WTC11 (cell line): ENCODE data around the gene SPO11. TPM values are rescaled to one million over a fixed set of nuclear protein-coding genes. Genes with fewer than 3 reads are reported as not detected.
A peak's percentile ranks its signal among the peaks of the same experiment; 100 is the strongest.
"Not testable (repeated sequence)": the region's sequence is repeated elsewhere in the genome, so short reads cannot be mapped to it uniquely, and the experiment has no call there.

Experiments
- ATAC-seq: fragments of 200-7000 bp; cut with Tn5 transposase; 2 replicates; pipeline ENCODE4 v1.10.0; 2021; ENCODE audit warnings: mild to moderate bottlenecking, moderate library complexity
- CTCF ChIA-PET: fragments of 300-600 bp; sonication (Branson Sonifier 250); formaldehyde crosslinking; loops from one replicate; lab custom pipeline; 2021; ENCODE audit warnings: antibody characterized with exemption; lab: Charles Lee
- POLR2A ChIA-PET: fragments of 350-600 bp; sonication (Branson Sonifier 250); formaldehyde crosslinking; loops from one replicate; lab custom pipeline; 2021; ENCODE audit warnings: antibody characterized with exemption; lab: Charles Lee
- DNase-seq: peaks from one replicate; pipeline ENCODE4 v3.0.0; 2021; ENCODE audit warnings: low spot score
- H3K27ac Mint-ChIP-seq: 2 replicates; pipeline ENCODE4 v1.8.0; 2021; ENCODE audit warnings: mixed read lengths
- H3K27me3 Mint-ChIP-seq: 2 replicates; pipeline ENCODE4 v1.8.0; 2021; ENCODE audit warnings: low read depth, mild to moderate bottlenecking, moderate library complexity, mixed read lengths
- H3K36me3 Mint-ChIP-seq: 2 replicates; pipeline ENCODE4 v1.8.0; 2021; ENCODE audit warnings: mixed read lengths
- H3K4me1 Mint-ChIP-seq: 2 replicates; pipeline ENCODE4 v1.8.0; 2022; ENCODE audit warnings: mixed read lengths
- H3K4me3 Mint-ChIP-seq: 2 replicates; pipeline ENCODE4 v1.8.0; 2021; ENCODE audit warnings: mild to moderate bottlenecking, moderate library complexity, mixed read lengths
- H3K9me3 Mint-ChIP-seq: 2 replicates; pipeline ENCODE4 v1.8.0; 2021; ENCODE audit warnings: mixed read lengths
- CREB1 ChIP-seq: sonication (generic); formaldehyde crosslinking; IDR thresholded peaks from 2 replicates; pipeline ENCODE4 v1.8.0; 2023; ENCODE audit warnings: mild to moderate bottlenecking, missing genetic modification reagents
- CREM ChIP-seq: sonication (generic); formaldehyde crosslinking; IDR thresholded peaks from 2 replicates; pipeline ENCODE4 v1.8.1; 2022; ENCODE audit warnings: mild to moderate bottlenecking, missing genetic modification reagents, moderate library complexity
- ETV6 ChIP-seq: sonication (generic); formaldehyde crosslinking; IDR thresholded peaks from 2 replicates; pipeline ENCODE4 v1.8.1; 2022; ENCODE audit warnings: mild to moderate bottlenecking, missing genetic modification reagents
- FOXJ3 ChIP-seq: sonication (generic); formaldehyde crosslinking; IDR thresholded peaks from 2 replicates; pipeline ENCODE4 v1.9.0; 2021; ENCODE audit warnings: missing genetic modification reagents, mild to moderate bottlenecking, borderline replicate concordance
- FOXK1 ChIP-seq: sonication (generic); formaldehyde crosslinking; IDR thresholded peaks from 2 replicates; pipeline ENCODE4 v1.8.0; 2022; ENCODE audit warnings: mild to moderate bottlenecking, moderate library complexity, missing genetic modification reagents
- FOXP4 ChIP-seq: sonication (generic); formaldehyde crosslinking; IDR thresholded peaks from 2 replicates; pipeline ENCODE4 v1.8.0; 2022; ENCODE audit warnings: mild to moderate bottlenecking, missing genetic modification reagents
- NFYB ChIP-seq: sonication (generic); formaldehyde crosslinking; conservative IDR thresholded peaks from 2 replicates; pipeline ENCODE4 v1.8.0; 2022; ENCODE audit warnings: low read depth, missing genetic modification reagents
- NR3C1 ChIP-seq: sonication (generic); formaldehyde crosslinking; conservative IDR thresholded peaks from 2 replicates; pipeline ENCODE4 v1.8.1; 2023; ENCODE audit warnings: low read depth, mild to moderate bottlenecking, missing genetic modification reagents
- PREB ChIP-seq: sonication (generic); formaldehyde crosslinking; IDR thresholded peaks from 2 replicates; pipeline ENCODE4 v1.8.1; 2022; ENCODE audit warnings: mild to moderate bottlenecking, missing genetic modification reagents, moderate library complexity, borderline replicate concordance
- SMAD4 ChIP-seq: sonication (generic); formaldehyde crosslinking; IDR thresholded peaks from 2 replicates; pipeline ENCODE4 v1.8.0; 2022; ENCODE audit warnings: mild to moderate bottlenecking, missing genetic modification reagents
- TCF7 ChIP-seq: sonication (generic); formaldehyde crosslinking; IDR thresholded peaks from 2 replicates; pipeline ENCODE4 v1.8.0; 2022; ENCODE audit warnings: mild to moderate bottlenecking, low read depth, missing genetic modification reagents, moderate library complexity
- TEAD1 ChIP-seq: sonication (generic); formaldehyde crosslinking; IDR thresholded peaks from 2 replicates; pipeline ENCODE4 v1.8.0; 2022; ENCODE audit warnings: mild to moderate bottlenecking, missing genetic modification reagents
- TEAD4 ChIP-seq: sonication (generic); formaldehyde crosslinking; IDR thresholded peaks from 2 replicates; pipeline ENCODE4 v1.8.0; 2022; ENCODE audit warnings: mild to moderate bottlenecking, missing genetic modification reagents
- ZMAT4 ChIP-seq: fragments of 250-450 bp; sonication (Bioruptor Pico); IDR thresholded peaks from 2 replicates; pipeline ENCODE4 v1.9.0; 2021; ENCODE audit warnings: mild to moderate bottlenecking
- ZNF512 ChIP-seq: sonication (generic); formaldehyde crosslinking; IDR thresholded peaks from 2 replicates; pipeline ENCODE4 v1.8.1; 2022; ENCODE audit warnings: missing genetic modification reagents, borderline replicate concordance
- total RNA-seq: library from RNA; stranded (reverse); gene quantifications from 3 replicates; pipeline ENCODE4 v1.2.3, GENCODE V29; 2021
- TF ChIP-seq, protein P1 (sequence below): sonication (generic); formaldehyde crosslinking; IDR thresholded peaks from 2 replicates; pipeline ENCODE4 v1.8.1; 2023; ENCODE audit warnings: mild to moderate bottlenecking, missing genetic modification reagents

Gene SPO11
- total RNA-seq, 1 experiment from 2014 or later, result not detected

- H3K4me3 Mint-ChIP-seq, ATAC-seq, DNase-seq, H3K27ac Mint-ChIP-seq, H3K27me3 Mint-ChIP-seq, H3K9me3 Mint-ChIP-seq: not testable (repeated sequence)
- POLR2A ChIA-PET, result interaction anchor here (1.0 kb wide), 1 partner anchor 42 kb away, joined by 4 read pairs; the partner anchor contains the start of gene RBM38
- TF ChIP-seq NFYB (CRISPR knock-in tag), result peak; percentile 28; the same call in 1 of the 2 replicates
- Mint-ChIP-seq H3K36me3 (peaks cover 14% of the 10 kb centered on the region), H3K4me1 (peaks cover 11% of the 10 kb centered on the region)
- CTCF ChIA-PET, result interaction anchor here (0.9 to 7.0 kb wide), 6 partner anchors 16 to 259 kb away, joined by 3 to 26 read pairs (median 16); partner anchors contain the start of gene SPO11
Measured at GRCh38 chr20:57348922-57349574, 19.4 kb downstream of the SPO11 start.

- H3K27ac Mint-ChIP-seq, result no peak overlapping the region
- H3K27me3 Mint-ChIP-seq, result peaks cover 6% of the 10 kb centered on the region
- DNase-seq, result no peak
- no peak for ATAC-seq
- TF ChIP-seq FOXJ3 (CRISPR knock-in tag), result no peak
- no peak for TF ChIP-seq ZNF512 (CRISPR knock-in tag)
- no peak for TF ChIP-seq ZMAT4 (CRISPR knock-in tag)
- TF ChIP-seq SMAD4 (CRISPR knock-in tag), result no peak
- POLR2A ChIA-PET, result no interaction called here
- CTCF ChIA-PET, result interaction anchor here (0.6 to 7.0 kb wide), 4 partner anchors 17 to 260 kb away, joined by 3 to 20 read pairs (median 16); partner anchors contain the start of gene SPO11
- H3K36me3 Mint-ChIP-seq, result peaks cover 24% of the 10 kb centered on the region
- peaks cover 11% of the 10 kb centered on the region for H3K4me1 Mint-ChIP-seq
- H3K4me3 Mint-ChIP-seq, result peak overlapping the region; percentile 42
- peaks cover 5% of the 10 kb centered on the region; the same call in 1 of the 2 replicates for H3K9me3 Mint-ChIP-seq
Measured at GRCh38 chr20:57350081-57350710, 20.6 kb downstream of the SPO11 start.

- CTCF ChIA-PET, result interaction anchor here (2.6 to 7.0 kb wide), 3 partner anchors 18 to 259 kb away, joined by 14 to 20 read pairs (median 17); partner anchors contain the start of gene SPO11
- Mint-ChIP-seq H3K4me1 (peaks cover 11% of the 10 kb centered on the region), H3K36me3 (peaks cover 28% of the 10 kb centered on the region), H3K4me3 (peak overlapping the region; percentile 87)
- H3K9me3 Mint-ChIP-seq, H3K27ac Mint-ChIP-seq, POLR2A ChIA-PET, ATAC-seq, H3K27me3 Mint-ChIP-seq, DNase-seq: not testable (repeated sequence)
Measured at GRCh38 chr20:57350726-57351041, 21.1 kb downstream of the SPO11 start.

DNA sequence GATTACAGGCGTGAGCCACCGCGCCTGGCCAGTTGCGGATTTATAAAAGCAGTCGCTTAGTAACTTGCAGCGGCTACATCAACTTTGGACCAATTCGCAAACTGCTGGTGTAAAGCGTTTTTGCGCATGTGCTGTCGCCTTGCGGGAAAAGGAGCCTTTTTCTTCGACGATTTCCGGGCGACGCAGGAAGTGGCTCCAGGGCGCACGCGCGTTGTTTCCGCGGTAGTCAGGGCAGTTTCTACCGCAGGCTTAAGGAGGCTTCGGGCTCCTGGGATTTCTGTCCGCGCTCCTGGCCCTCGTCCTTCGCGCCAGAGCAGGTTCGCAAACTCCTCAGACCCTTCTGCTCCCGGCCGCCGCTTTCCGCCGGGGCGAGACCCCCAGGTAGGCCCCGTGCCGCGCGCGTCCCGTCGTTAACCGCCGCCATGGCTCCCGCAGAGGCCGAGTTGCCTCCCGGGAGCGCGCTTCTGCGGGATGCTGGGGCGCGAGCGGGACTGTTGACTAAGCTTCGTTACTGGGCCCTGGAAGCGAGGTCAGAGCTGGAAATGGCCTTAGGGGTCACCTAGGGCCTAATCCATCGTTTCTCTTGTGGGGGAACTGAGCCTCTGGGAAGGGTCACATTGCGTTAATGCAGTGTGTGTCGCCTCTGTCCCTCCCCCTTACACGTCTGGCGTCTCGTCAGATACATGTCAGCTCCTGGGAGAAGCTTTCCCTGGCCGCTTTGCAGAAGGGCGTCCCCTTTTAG lies 21.6 kb downstream of the SPO11 start, which contains the start of gene RAE1:
Gene RAE1, plus strand, starts transcription at position 214 of the 742 bp plus-strand sequence. CDS start 2,784 bp downstream, outside the sequence.
- POLR2A ChIA-PET, result no interaction called here
- peak; percentile 84 for ATAC-seq
- peaks cover 5% of the 10 kb centered on the region; the same call in 1 of the 2 replicates for H3K9me3 Mint-ChIP-seq
- TF ChIP-seq ETV6 (CRISPR knock-in tag) (peak; percentile 54; the same call in 1 of the 2 replicates), PREB (CRISPR knock-in tag) (no peak), NR3C1 (CRISPR knock-in tag) (no peak), ZMAT4 (CRISPR knock-in tag) (no peak), FOXK1 (CRISPR knock-in tag) (peak; percentile 69), TCF7 (CRISPR knock-in tag) (no peak), CREB1 (CRISPR knock-in tag) (0 out of 2 replicates have a peak, but pooled peaks have one; percentile 51), FOXP4 (peak; percentile 51; the same call in 1 of the 2 replicates), TEAD1 (CRISPR knock-in tag) (peak; percentile 57; the same call in 1 of the 2 replicates), CREM (CRISPR knock-in tag) (peak; percentile 86), SMAD4 (CRISPR knock-in tag) (0 out of 2 replicates have a peak, but pooled peaks have one; percentile 20), TEAD4 (CRISPR knock-in tag) (peak; percentile 20; the same call in 1 of the 2 replicates)
- TF ChIP-seq, protein P1, sequence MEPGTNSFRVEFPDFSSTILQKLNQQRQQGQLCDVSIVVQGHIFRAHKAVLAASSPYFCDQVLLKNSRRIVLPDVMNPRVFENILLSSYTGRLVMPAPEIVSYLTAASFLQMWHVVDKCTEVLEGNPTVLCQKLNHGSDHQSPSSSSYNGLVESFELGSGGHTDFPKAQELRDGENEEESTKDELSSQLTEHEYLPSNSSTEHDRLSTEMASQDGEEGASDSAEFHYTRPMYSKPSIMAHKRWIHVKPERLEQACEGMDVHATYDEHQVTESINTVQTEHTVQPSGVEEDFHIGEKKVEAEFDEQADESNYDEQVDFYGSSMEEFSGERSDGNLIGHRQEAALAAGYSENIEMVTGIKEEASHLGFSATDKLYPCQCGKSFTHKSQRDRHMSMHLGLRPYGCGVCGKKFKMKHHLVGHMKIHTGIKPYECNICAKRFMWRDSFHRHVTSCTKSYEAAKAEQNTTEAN, result 0 out of 2 replicates have a peak, but pooled peaks have one; percentile 25

More for the DNA sequence above, 21.6 kb downstream of the SPO11 start, which contains the start of gene RAE1:
- peak within 1 kb of the TSS; percentile 16; the same call in 1 of the 2 replicates for H3K27ac Mint-ChIP-seq
- H3K4me1 Mint-ChIP-seq, result peaks cover 11% of the 10 kb centered on the region
- H3K27me3 Mint-ChIP-seq, result peaks cover 6% of the 10 kb centered on the region
- CTCF ChIA-PET, result interaction anchor here (1.0 to 7.0 kb wide), 4 partner anchors 18 to 259 kb away, joined by 4 to 20 read pairs (median 16); partner anchors contain the start of gene SPO11
- peak; percentile 81 for DNase-seq
- H3K36me3 Mint-ChIP-seq, result peaks cover 33% of the 10 kb centered on the region
- H3K4me3 Mint-ChIP-seq, result peak within 1 kb of the TSS; percentile 87
